HG02763 (cell line): ENCODE measurements around the gene ZNF22.

Experiments
- ATAC-seq: cut with Tn5 transposase; IDR thresholded peaks from one replicate; pipeline ENCODE4 v1.9.1; 2021; ENCODE audit warnings: mild to moderate bottlenecking, moderate library complexity; ENCODE audit not compliant: unreplicated experiment

Gene ZNF22

GRCh38 chr10:44975431-44976331, 25.0 kb upstream of the ZNF22 start:
- no peak for ATAC-seq

GRCh38 chr10:44976352-44977198, 24.1 kb upstream of the ZNF22 start:
- ATAC-seq: no peak

GRCh38 chr10:44977287-44978212, 23.2 kb upstream of the ZNF22 start:
- ATAC-seq: no peak

- no peak for ATAC-seq
Measured at GRCh38 chr10:44978213-44978569, 22.5 kb upstream of the ZNF22 start.

GRCh38 chr10:44978570-44979280, 22.0 kb upstream of the ZNF22 start, which contains the start of gene DEPP1:
DEPP1 (minus strand) TSS chr10:44978809; CDS start chr10:44978030, 779 bp downstream.
- ATAC-seq: no peak

GRCh38 chr10:44979281-44980191, 21.2 kb upstream of the ZNF22 start:
- no peak for ATAC-seq

- ATAC-seq: no peak
Measured at GRCh38 chr10:44980309-44981171, 20.2 kb upstream of the ZNF22 start.

- no peak for ATAC-seq
Measured at GRCh38 chr10:44981172-44982113, 19.3 kb upstream of the ZNF22 start.

- ATAC-seq: no peak
Measured at GRCh38 chr10:44982114-44982460, 18.6 kb upstream of the ZNF22 start.

- ATAC-seq: no peak
Measured at GRCh38 chr10:44982496-44982895, 18.2 kb upstream of the ZNF22 start.

GRCh38 chr10:44983066-44983894, 17.4 kb upstream of the ZNF22 start:
- no peak for ATAC-seq

GRCh38 chr10:44983895-44984278, 16.8 kb upstream of the ZNF22 start:
- no peak for ATAC-seq

GRCh38 chr10:44984671-44985101, 16.0 kb upstream of the ZNF22 start:
- no peak for ATAC-seq

- no peak for ATAC-seq
Measured at GRCh38 chr10:44985175-44985681, 15.5 kb upstream of the ZNF22 start.

- ATAC-seq: no peak
Measured at GRCh38 chr10:44986179-44986578, 14.5 kb upstream of the ZNF22 start.

GRCh38 chr10:44986670-44987069, 14.1 kb upstream of the ZNF22 start:
- ATAC-seq: no peak
